NCI-H345 (cell line): Measurements from ENCODE around the gene EHBP1.

Source experiments
- DNase-seq: peaks from one replicate; lab custom pipeline; 2025; lab: John Stamatoyannopoulos, UW

Gene EHBP1

GRCh38 chr2:62964050-62964449, 258.5 kb downstream of the EHBP1 start:
- no peak for DNase-seq

DNA sequence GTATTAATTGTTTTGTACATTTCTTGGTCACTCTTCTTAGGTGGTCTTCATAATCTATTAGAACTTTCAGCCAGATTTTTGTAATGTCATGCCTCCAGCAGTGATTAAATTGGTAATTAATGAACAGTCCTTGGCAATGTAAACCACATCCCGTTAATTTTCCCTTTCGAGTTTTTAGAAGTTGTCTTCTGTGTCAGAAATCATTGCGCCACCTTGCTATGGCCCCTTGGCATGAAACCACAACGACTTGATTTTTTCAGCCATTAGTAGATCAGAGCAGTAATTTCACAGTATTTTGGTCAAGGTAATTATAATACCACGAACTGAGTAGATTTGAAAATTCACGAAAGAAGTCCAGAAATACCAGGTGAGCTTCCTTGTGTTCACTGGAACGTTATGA, 259.2 kb downstream of the EHBP1 start:
- DNase-seq = no peak

DNA sequence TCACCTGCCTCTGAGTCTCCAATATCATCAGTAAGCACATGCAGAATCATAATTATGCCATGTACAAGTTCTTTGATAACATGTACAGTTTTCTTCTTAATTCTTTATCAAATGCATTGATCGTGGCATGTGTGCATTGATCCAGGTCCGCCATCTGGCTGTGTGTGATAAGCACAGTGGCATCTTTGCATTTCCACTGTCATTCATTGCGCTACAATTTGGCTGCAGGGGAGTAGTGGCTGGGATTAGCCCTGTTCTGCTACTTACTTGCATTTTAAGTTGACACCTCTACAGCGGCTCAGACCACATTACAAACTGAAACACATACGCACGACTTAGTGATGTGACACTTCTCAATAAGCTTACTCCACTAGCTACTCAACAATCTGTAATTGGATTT, 261.5 kb downstream of the EHBP1 start:
- DNase-seq = no peak

GRCh38 chr2:62968168-62968567, 262.7 kb downstream of the EHBP1 start:
- no peak for DNase-seq

GRCh38 chr2:62968668-62969067, 263.2 kb downstream of the EHBP1 start:
- no peak for DNase-seq

GRCh38 chr2:62971936-62972335, 266.4 kb downstream of the EHBP1 start:
- DNase-seq = no peak

GRCh38 chr2:62972601-62973000, 267.1 kb downstream of the EHBP1 start:
- no peak for DNase-seq

DNA sequence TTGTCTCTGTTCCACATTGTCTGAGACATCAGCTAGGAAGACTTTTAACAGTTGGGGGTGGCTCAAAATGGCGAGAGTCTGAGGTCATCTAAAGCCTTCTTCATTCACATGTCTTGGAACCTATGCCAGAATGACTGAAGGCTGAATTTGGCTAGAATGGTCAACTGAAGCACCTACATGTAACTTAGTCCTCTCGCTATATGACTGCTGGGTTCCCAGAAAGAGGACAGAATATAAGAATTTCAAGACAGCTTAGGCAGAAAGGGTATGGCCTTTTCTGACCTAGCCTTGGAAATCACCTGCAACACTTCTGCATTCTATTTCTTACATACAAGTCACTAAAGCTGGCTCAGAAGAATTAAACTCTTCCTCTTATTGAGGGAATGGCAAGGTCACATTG, 269.5 kb downstream of the EHBP1 start:
- no peak for DNase-seq

- DNase-seq = no peak
Observed at GRCh38 chr2:62991605-62992004, 286.1 kb downstream of the EHBP1 start.

DNA sequence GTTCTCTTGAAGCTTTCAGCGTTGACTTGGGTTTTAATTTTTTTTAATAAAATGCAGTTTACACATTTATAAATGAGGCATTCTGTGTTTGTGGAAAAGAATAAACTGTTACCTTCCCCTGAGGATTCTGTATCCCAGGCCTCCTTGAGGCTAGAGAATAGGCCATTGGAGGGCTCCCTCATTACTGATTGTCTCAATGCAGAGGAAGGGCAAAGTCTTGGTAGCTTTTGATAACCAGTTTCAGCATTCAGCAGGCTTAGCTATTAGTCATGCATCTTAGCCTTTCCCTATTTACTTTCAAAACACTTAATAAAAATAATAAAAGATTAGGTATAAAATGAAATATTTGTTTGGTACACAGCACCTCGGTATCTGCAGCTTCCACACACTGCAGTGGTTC, 287.0 kb downstream of the EHBP1 start:
- no peak for DNase-seq

DNA sequence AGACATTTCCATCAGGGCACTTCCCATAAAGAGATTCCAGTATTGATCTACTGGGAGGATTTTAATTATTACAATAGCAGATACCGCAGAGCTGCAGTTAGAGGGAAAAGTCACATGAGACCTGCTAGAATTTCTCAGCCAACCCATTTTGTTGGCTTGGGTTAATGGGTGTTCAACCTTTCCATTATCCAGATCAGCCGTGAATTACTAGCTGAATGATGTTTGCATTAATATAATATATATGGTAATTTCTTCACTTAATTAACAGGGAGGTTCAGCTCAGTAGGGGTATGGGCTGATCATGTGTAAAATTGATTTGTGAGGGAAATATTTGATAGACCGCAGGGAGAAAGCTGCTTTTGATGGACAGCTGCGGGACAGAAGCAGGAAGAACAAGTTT, 288.7 kb downstream of the EHBP1 start:
- DNase-seq = no peak

DNA sequence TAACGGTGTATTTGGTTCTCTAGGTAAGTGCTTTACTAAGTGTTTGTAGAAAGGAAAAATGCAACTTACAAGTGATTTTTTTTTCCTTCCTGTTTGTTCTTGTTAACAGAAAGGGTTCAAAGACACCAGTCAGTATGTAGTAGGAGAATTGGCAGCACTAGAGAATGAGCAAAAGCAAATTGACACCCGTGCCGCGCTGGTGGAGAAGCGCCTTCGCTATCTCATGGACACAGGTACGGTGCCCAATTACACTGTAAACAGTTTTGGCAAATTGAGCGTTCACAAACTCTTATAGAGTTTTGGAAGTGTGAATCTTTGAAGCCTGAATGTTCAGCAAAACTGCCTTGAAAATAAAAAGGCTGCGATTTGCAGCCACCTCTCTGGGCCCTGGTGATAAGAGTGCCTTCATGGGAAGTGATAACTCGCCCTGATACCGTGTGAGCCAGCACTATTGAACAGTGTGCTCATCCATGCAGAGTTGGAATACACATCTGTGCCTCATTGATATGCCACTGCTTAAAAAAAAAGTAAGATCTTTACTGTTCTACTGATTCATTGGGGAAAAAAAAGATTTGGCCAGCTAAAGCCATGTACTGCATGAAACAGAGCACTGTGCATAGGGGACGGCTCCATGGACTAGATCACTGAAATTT, 291.1 kb downstream of the EHBP1 start:
- DNase-seq = no peak

DNA sequence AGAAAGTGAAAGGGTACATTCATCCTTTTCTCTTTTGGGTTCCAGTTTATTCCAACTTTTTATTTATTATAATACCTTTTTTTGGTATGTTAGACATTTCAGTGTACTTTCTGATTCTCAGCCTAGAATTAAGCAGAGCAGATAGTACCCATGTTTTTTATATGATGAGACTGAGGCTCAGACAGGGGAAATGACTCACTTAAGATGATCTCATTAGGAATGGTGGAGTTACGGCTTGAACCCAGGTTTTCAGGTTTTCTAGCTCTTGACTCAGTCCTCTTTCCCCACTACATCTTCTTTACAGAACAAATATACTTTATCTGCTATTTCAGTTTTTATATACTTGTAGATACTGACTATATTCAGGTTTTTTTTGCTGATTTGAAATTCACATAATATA, 293.4 kb downstream of the EHBP1 start:
- no peak for DNase-seq

- DNase-seq = no peak
Observed at GRCh38 chr2:62999905-63000304, 294.4 kb downstream of the EHBP1 start.

DNA sequence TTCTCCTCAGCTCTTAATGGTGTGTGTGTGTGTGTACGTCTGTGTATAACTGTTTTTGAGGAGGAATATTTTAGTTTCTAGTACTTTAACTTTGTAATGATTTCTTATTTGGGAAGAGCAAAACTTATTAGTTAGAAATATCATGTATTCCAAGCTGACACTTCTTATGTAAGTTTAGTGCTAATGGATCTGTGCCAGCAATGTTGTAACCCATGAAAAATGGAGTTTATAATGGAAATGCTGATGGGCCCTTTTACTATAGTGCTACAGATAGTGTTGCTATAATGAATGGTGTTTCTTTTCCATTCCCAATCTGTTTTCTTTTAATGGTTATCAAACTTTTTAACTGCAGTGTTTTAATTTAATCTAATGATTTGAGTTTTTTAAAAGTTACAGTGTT, 295.3 kb downstream of the EHBP1 start:
- no peak for DNase-seq

DNA sequence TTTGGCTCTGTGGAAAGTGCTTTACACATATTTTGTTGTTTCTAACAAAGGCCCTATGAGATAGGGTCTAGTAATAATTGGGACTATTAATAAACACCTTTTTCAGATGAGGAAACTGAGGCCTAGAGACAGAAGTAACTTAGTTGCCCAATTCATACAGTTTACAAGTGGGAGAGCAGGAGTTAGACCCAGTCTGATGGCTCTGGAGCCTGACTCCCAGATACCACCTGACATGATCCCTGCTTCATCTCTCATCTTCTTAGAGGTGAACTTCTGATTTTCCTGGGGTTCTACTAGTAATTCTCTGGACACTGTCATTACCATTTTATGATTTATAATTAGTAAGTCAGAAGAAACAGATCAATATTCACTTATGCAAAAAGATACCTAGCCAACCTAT, 296.1 kb downstream of the EHBP1 start:
- DNase-seq = no peak

DNA sequence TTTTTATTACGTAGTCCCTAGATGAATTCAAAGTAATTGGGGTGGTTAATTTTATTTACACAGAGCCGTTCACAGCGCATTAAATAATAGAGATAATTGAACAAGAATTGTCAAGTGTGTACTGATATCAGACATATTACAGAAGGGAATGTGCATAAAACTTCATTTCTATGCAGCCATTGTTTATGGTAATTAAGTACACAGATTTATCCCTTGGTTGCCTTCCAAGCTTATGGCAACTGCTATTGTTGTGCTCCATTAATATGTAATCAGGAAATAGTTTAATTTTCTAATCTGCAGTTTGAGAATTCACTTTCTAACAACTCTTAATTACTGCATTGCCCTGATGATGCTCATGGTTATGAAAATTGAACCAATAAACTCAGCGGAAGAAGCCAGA, 297.8 kb downstream of the EHBP1 start:
- DNase-seq = no peak

DNA sequence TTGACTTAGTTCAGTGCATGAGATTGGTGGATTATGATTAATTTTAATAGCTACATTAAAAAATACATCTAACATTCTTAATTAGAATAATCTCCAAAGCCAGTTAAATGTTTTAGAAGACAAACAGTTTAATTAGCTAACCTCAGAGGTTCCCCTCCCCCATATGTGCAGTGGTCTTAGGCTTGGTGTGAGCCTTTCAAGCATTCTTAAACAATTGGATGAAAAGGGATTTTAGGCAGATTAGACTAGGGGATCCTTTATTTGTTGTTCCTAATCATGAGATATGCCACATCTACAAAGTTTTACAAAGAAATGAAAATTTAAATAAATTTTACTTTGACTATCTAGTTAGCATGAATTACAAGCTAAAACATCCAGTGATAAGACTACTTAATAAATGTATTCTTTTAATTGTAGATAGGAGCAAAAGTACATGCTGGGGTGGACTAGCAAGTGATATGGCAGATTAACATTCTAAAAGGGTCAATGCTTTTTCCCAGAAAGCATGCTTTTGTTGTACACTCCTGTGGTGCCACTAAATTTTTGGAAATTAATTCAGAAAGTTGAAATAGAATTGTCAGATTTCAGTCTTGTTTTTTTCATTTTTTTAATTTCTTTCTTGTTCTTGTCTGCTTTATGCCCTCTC, 302.4 kb downstream of the EHBP1 start:
- DNase-seq = no peak

GRCh38 chr2:63008838-63009237, 303.3 kb downstream of the EHBP1 start:
- no peak for DNase-seq

DNA sequence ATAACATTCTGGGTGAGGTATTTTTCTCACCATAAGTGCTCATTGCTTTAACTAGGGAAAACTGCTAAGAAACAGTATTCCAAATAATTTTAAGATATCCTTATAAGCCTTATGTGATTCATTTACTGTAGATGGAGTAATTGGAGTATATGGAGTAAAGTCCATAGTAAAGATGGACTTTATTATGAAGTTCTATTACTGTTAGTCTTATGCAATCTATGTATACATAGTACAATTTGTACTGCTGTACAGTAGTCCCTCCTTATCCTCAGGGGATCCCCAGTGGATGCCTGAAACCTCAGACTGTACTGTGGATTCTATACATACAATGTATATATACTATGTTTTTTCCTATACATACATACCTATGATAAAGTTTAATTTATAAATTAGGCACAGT, 304.0 kb downstream of the EHBP1 start:
- no peak for DNase-seq

DNA sequence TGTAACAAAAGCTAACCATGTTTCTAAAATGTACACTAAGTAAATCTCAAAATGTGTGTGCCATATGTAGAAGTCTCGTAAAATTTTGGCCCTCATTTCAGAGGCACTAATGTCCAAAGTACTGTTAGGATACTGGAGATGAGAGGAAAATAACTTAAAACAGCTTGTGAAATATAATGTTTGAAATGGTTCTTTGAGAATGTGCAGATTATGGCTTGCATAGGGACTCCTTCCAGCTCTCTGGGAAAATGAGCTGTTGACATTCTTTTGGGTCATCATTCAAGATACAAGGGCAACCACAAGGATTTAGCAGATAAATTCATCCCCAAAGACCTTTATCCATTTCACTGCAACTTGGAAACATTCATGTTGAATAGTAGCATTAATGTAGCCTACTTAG, 307.0 kb downstream of the EHBP1 start:
- no peak for DNase-seq

GRCh38 chr2:63013438-63013837, 307.9 kb downstream of the EHBP1 start:
- DNase-seq = no peak

GRCh38 chr2:63015389-63015788, 309.9 kb downstream of the EHBP1 start:
- no peak for DNase-seq

- DNase-seq = no peak
Observed at GRCh38 chr2:63018439-63018838, 312.9 kb downstream of the EHBP1 start.
